Natural killer cell (primary cell): ENCODE measurements around the gene GRID1. TPM values are rescaled to one million over a fixed set of nuclear protein-coding genes. Genes with fewer than 3 reads are reported as not detected.

Experiments used
- ATAC-seq, 3 donors: fragments of 150-1000 bp in 2 of 3; fragments of 200-7000 bp in 1 of 3; cut with Tn5 transposase; 1 replicate in 1 of 3; 2 replicates in 2 of 3; pipeline ENCODE4 v1.10.0; 2021; ENCODE audit warnings: mild to moderate bottlenecking in 2 of 3, moderate library complexity in 2 of 3
- DNase-seq, 2 donors: peaks; one replicate each; pipeline versions ENCODE4 v3.0.0 to v3.0.0-alpha.2; 2013 to 2021; ENCODE audit warnings: mixed read lengths in 1 of 2
- H3K27ac ChIP-seq: one replicate; pipeline ENCODE4 v1.5.1; 2013; ENCODE audit warnings: mild to moderate bottlenecking, low read length
- H3K27me3 ChIP-seq: one replicate; pipeline ENCODE4 v1.6.1; 2013; ENCODE audit warnings: low read length; ENCODE audit not compliant: control insufficient read depth, insufficient read depth
- H3K36me3 ChIP-seq: one replicate; pipeline ENCODE4 v1.6.1; 2013; ENCODE audit warnings: low read length; ENCODE audit not compliant: control insufficient read depth, insufficient read depth
- H3K4me1 ChIP-seq: one replicate; pipeline ENCODE4 v1.6.1; 2013; ENCODE audit warnings: low read length; ENCODE audit not compliant: control insufficient read depth, insufficient read depth
- H3K4me3 ChIP-seq: one replicate; pipeline ENCODE4 v1.5.1; 2013; ENCODE audit warnings: low read length
- H3K9me3 ChIP-seq: one replicate; pipeline ENCODE4 v1.6.1; 2013; ENCODE audit warnings: low read length; ENCODE audit not compliant: control insufficient read depth, insufficient read depth
- H3K27ac Mint-ChIP-seq, 2 donors: one replicate each; pipeline ENCODE4 v1.8.0; 2022; ENCODE audit warnings: mild to moderate bottlenecking in 2 of 2, mixed read lengths in 2 of 2, moderate library complexity in 1 of 2
- H3K27me3 Mint-ChIP-seq, 2 donors: one replicate each; pipeline ENCODE4 v1.8.0; 2022; ENCODE audit warnings: low read depth in 2 of 2, mixed read lengths in 2 of 2
- H3K36me3 Mint-ChIP-seq: one replicate; pipeline ENCODE4 v1.8.0; 2022; ENCODE audit warnings: mixed read lengths
- H3K4me1 Mint-ChIP-seq, 2 donors: one replicate each; pipeline ENCODE4 v1.8.0; 2022; ENCODE audit warnings: mixed read lengths in 2 of 2
- H3K4me3 Mint-ChIP-seq: one replicate; pipeline ENCODE4 v1.8.0; 2022; ENCODE audit warnings: mild to moderate bottlenecking, moderate library complexity, mixed read lengths
- H3K9me3 Mint-ChIP-seq, 2 donors: one replicate each; pipeline ENCODE4 v1.8.0; 2022; ENCODE audit warnings: mixed read lengths in 2 of 2
- CTCF ChIP-seq: fragments of 200-600 bp; IDR thresholded peaks from one replicate; pipeline ENCODE4 v1.8.0; 2022; ENCODE audit warnings: antibody characterized with exemption
- WGBS: methylation state at CpG from one replicate; pipeline ENCODE4 v1.1.7; 2013; ENCODE audit warnings: missing lambda C conversion rate; ENCODE audit not compliant: insufficient coverage; 5-methylcytosine and 5-hydroxymethylcytosine counted together
- intact Hi-C: fragments of 100-400 bp; cut with micrococcal nuclease; formaldehyde crosslinking; loops from one replicate; pipeline ENCODE4 v1.14.2; 2022
- total RNA-seq, 4 donors: library from RNA; stranded (reverse); fragments of 120-200 nt in 1 of 4; gene quantifications; one replicate each; pipeline versions ENCODE4 v1.2.3 to v1.2.4, GENCODE V29; 2013 to 2022

GRID1 gene
- total RNA-seq, 3 donors from 2014 or later (not counting 1 experiment from before 2014, with no cell fraction given), result not detected

GRCh38 chr10:85650791-85651496 is 715.7 kb downstream of the GRID1 start:
- Mint-ChIP-seq H3K4me1 (no peaks in the 10 kb centered on the region), H3K9me3 (no peaks in the 10 kb centered on the region), H3K36me3 (no peaks in the 10 kb centered on the region), H3K27me3 (no peaks in the 10 kb centered on the region), H3K27ac (no peak overlapping the region), H3K4me3 (no peak overlapping the region)
- Histone ChIP-seq H3K27ac (no peak overlapping the region), H3K27me3 (no peaks in the 10 kb centered on the region), H3K36me3 (no peaks in the 10 kb centered on the region), H3K4me1 (no peaks in the 10 kb centered on the region), H3K4me3 (no peak overlapping the region), H3K9me3 (no peaks in the 10 kb centered on the region)
- 86% methylated on average over 1 of the region's 1 CpG for WGBS
- no peak for TF ChIP-seq CTCF
- intact Hi-C loops, result no loop called here
- DNase-seq (no peak), ATAC-seq (no peak)

DNA sequence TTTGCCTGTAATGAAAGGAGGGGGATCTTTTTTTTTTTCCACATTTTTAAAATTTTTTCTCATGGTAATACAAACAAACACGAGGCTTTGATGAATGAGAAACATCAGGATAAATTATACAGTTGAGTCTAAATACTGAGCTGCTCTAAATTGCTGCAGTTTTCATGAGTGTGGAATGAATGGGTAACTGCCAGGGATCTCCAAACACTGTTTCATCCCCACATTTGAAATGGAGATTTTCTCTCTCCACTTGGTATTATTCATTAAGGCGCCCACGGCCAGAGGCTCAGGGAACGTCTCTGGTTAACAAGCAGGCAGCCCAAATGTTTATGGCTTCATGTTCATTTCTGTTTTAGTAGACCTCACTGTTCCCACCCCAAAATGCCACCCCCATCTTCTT is 717.1 kb downstream of the GRID1 start:
- no peaks in the 10 kb centered on the region for H3K27me3 ChIP-seq
- ATAC-seq (no peak), DNase-seq (no peak)
- no peak overlapping the region for H3K4me3 ChIP-seq
- H3K4me1 ChIP-seq, result no peaks in the 10 kb centered on the region
- Mint-ChIP-seq H3K27me3 (no peaks in the 10 kb centered on the region), H3K9me3 (no peaks in the 10 kb centered on the region), H3K27ac (no peak overlapping the region), H3K36me3 (no peaks in the 10 kb centered on the region), H3K4me3 (no peak overlapping the region), H3K4me1 (no peaks in the 10 kb centered on the region)
- intact Hi-C loops, result no loop called here
- no peak for TF ChIP-seq CTCF
- no peak overlapping the region for H3K27ac ChIP-seq
- 83% methylated on average over 3 of the region's 4 CpGs for WGBS
- no peaks in the 10 kb centered on the region for H3K36me3 ChIP-seq
- H3K9me3 ChIP-seq, result no peaks in the 10 kb centered on the region

GRCh38 chr10:85648279-85648754 is 718.3 kb downstream of the GRID1 start:
- Mint-ChIP-seq H3K36me3 (no peaks in the 10 kb centered on the region), H3K27ac (no peak overlapping the region), H3K9me3 (no peaks in the 10 kb centered on the region), H3K4me3 (no peak overlapping the region), H3K27me3 (no peaks in the 10 kb centered on the region), H3K4me1 (no peaks in the 10 kb centered on the region)
- H3K9me3 ChIP-seq, result no peaks in the 10 kb centered on the region
- no peak for TF ChIP-seq CTCF
- ATAC-seq (no peak), DNase-seq (no peak)
- H3K36me3 ChIP-seq, result no peaks in the 10 kb centered on the region
- H3K4me3 ChIP-seq, result no peak overlapping the region
- H3K27ac ChIP-seq, result no peak overlapping the region
- H3K4me1 ChIP-seq, result no peaks in the 10 kb centered on the region
- intact Hi-C loops, result no loop called here
- 84% methylated on average over 6 of the region's 6 CpGs for WGBS
- H3K27me3 ChIP-seq, result no peaks in the 10 kb centered on the region

DNA sequence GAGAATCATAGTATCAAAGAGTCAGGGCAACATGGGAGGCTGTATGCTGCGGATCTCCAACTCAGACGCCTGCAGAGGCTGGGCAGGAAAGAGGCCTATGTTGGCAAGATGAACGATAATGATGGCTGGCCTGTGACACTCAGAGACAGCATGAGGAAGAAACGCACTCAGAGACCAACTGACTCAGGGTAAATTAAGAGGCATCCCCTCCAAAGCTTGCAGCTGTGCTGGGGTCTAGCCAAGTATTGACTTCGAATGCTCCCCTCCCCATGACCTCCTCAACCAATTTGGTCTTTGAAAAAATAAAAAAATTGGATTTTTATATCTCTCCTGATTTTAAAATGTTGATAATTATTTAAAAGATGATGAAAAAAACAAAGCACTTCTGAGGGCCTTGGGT is 718.9 kb downstream of the GRID1 start:
- Mint-ChIP-seq H3K27ac (no peak overlapping the region), H3K9me3 (no peaks in the 10 kb centered on the region), H3K4me3 (no peak overlapping the region), H3K27me3 (no peaks in the 10 kb centered on the region), H3K36me3 (no peaks in the 10 kb centered on the region), H3K4me1 (no peaks in the 10 kb centered on the region)
- no peaks in the 10 kb centered on the region for H3K4me1 ChIP-seq
- intact Hi-C loops, result no loop called here
- no peaks in the 10 kb centered on the region for H3K27me3 ChIP-seq
- H3K36me3 ChIP-seq, result no peaks in the 10 kb centered on the region
- no peak for TF ChIP-seq CTCF
- WGBS, result 84% methylated on average over 4 of the region's 5 CpGs
- no peak overlapping the region for H3K4me3 ChIP-seq
- DNase-seq, result no peak
- H3K9me3 ChIP-seq, result no peaks in the 10 kb centered on the region
- no peak for ATAC-seq
- H3K27ac ChIP-seq, result no peak overlapping the region
